Neuronal stem cell (in vitro differentiated cells): Measurements from ENCODE around the gene CPLX4.

Experiments
- DNase-seq: peaks from one replicate; pipeline ENCODE4 v3.0.0-alpha.2; 2013; ENCODE audit warnings: low spot score
- H2AFZ ChIP-seq: one replicate; pipeline ENCODE4 v1.6.1; 2013; ENCODE audit warnings: mild to moderate bottlenecking, low read length, inconsistent platforms
- H2AK5ac ChIP-seq: 2 replicates; pipeline ENCODE4 v1.6.1; 2013; ENCODE audit warnings: low read depth, mild to moderate bottlenecking, inconsistent platforms, low read length, moderate library complexity, mixed read lengths
- H2BK120ac ChIP-seq: 2 replicates; pipeline ENCODE4 v1.6.1; 2013; ENCODE audit warnings: low read depth, mild to moderate bottlenecking, inconsistent platforms, low read length, moderate library complexity, mixed read lengths
- H2BK12ac ChIP-seq: one replicate; pipeline ENCODE4 v1.6.1; 2013; ENCODE audit warnings: low read length, inconsistent platforms
- H2BK15ac ChIP-seq: 2 replicates; pipeline ENCODE4 v1.6.1; 2013; ENCODE audit warnings: mild to moderate bottlenecking, low read length, inconsistent platforms, mixed read lengths
- H2BK5ac ChIP-seq: one replicate; pipeline ENCODE4 v1.6.1; 2013; ENCODE audit warnings: inconsistent platforms, mild to moderate bottlenecking, low read length, moderate library complexity
- H3K14ac ChIP-seq: one replicate; pipeline ENCODE4 v1.6.1; 2013; ENCODE audit warnings: low read length, inconsistent platforms
- H3K18ac ChIP-seq: 2 replicates; pipeline ENCODE4 v1.6.1; 2013; ENCODE audit warnings: low read length, inconsistent platforms
- H3K23ac ChIP-seq: 2 replicates; pipeline ENCODE4 v1.6.1; 2013; ENCODE audit warnings: low read depth, mild to moderate bottlenecking, mixed read lengths, low read length, inconsistent platforms; ENCODE audit not compliant: poor library complexity
- H3K27ac ChIP-seq: replicated peaks from 3 replicates; pipeline ENCODE4 v1.5.1; 2013; ENCODE audit warnings: low read length, inconsistent platforms
- H3K27me3 ChIP-seq, 3 experiments: 2 replicates each; pipeline ENCODE4 v1.6.1; 2013; ENCODE audit warnings: low read length in 3 of 3, mild to moderate bottlenecking in 2 of 3, inconsistent platforms in 1 of 3, low read depth in 1 of 3, mixed read lengths in 1 of 3, moderate library complexity in 1 of 3; ENCODE audit not compliant: control insufficient read depth in 3 of 3, insufficient read depth in 3 of 3
- H3K36me3 ChIP-seq, 2 donors: replicated peaks in 1 of 2; 2 replicates each; pipeline ENCODE4 v1.6.1; 2013; ENCODE audit warnings: low read length in 2 of 2; ENCODE audit not compliant: control insufficient read depth in 2 of 2, insufficient read depth in 2 of 2
- H3K4ac ChIP-seq: 2 replicates; pipeline ENCODE4 v1.6.1; 2013; ENCODE audit warnings: inconsistent platforms, mild to moderate bottlenecking, low read length, moderate library complexity
- H3K4me1 ChIP-seq, 2 donors: 1 replicate in 1 of 2; 2 replicates in 1 of 2; pipeline ENCODE4 v1.6.1; 2013; ENCODE audit warnings: low read length in 2 of 2, low read depth in 1 of 2; ENCODE audit not compliant: control insufficient read depth in 2 of 2, insufficient read depth in 1 of 2
- H3K4me2 ChIP-seq: one replicate; pipeline ENCODE4 v1.6.1; 2013; ENCODE audit warnings: mild to moderate bottlenecking, low read length, inconsistent platforms; ENCODE audit not compliant: insufficient read depth, poor library complexity, severe bottlenecking
- H3K4me3 ChIP-seq, 2 donors: 2 replicates each; pipeline ENCODE4 v1.5.1; 2013; ENCODE audit warnings: low read length in 2 of 2, mild to moderate bottlenecking in 2 of 2, inconsistent platforms in 1 of 2, moderate library complexity in 1 of 2
- H3K79me1 ChIP-seq: one replicate; pipeline ENCODE4 v1.6.1; 2013; ENCODE audit warnings: low read depth, mild to moderate bottlenecking, inconsistent platforms, low read length, moderate library complexity
- H3K9ac ChIP-seq: one replicate; pipeline ENCODE4 v1.6.1; 2013; ENCODE audit warnings: mild to moderate bottlenecking, low read depth, low read length, inconsistent platforms; ENCODE audit not compliant: poor library complexity
- H3K9me3 ChIP-seq, 2 donors: replicated peaks in 1 of 2; 2 replicates each; pipeline versions ENCODE3 to v1.6.1; 2013; ENCODE audit warnings: low read length in 2 of 2, mild to moderate bottlenecking in 2 of 2, inconsistent platforms in 1 of 2, low read depth in 1 of 2, mixed read lengths in 1 of 2, moderate library complexity in 1 of 2; ENCODE audit not compliant: control insufficient read depth in 2 of 2, insufficient read depth in 1 of 2
- H4K8ac ChIP-seq: one replicate; pipeline ENCODE4 v1.6.1; 2013; ENCODE audit warnings: low read depth, mild to moderate bottlenecking, inconsistent platforms, low read length, moderate library complexity
- H4K91ac ChIP-seq: one replicate; pipeline ENCODE4 v1.6.1; 2013; ENCODE audit warnings: low read length, low read depth, mild to moderate bottlenecking, inconsistent platforms; ENCODE audit not compliant: poor library complexity
- WGBS, 2 donors: extraction: QIAGEN DNeasy Blood & Tissue Kit; methylation state at CpG; one replicate each; pipeline ENCODE4 v1.1.7; 2013; ENCODE audit warnings: missing lambda C conversion rate in 2 of 2, mixed read lengths in 1 of 2; ENCODE audit not compliant: insufficient read length in 2 of 2, insufficient replicate concordance in 1 of 2; ENCODE audit errors: extremely low coverage in 2 of 2; 5-methylcytosine and 5-hydroxymethylcytosine counted together

Gene CPLX4

GRCh38 chr18:59270689-59271257 is 47.7 kb downstream of the CPLX4 start:
- Histone ChIP-seq H4K91ac (no peak overlapping the region), H2BK12ac (no peak overlapping the region), H3K18ac (no peak overlapping the region), H3K4me3 (peak overlapping the region in 1 of 2 donors; percentile 78), H2AFZ (no peak overlapping the region), H3K9ac (peak overlapping the region; percentile 56), H3K79me1 (peaks cover 2% of the 10 kb centered on the region), H3K36me3 (peaks cover 0 to 22% of the 10 kb centered on the region in 2 donors), H2AK5ac (no peak overlapping the region), H4K8ac (no peak overlapping the region), H3K4ac (no peak overlapping the region), H3K9me3 (peaks cover 7 to 27% of the 10 kb centered on the region in 2 donors), H3K14ac (no peak overlapping the region), H2BK5ac (no peak overlapping the region), H3K27ac (no peak overlapping the region), H3K4me2 (peak overlapping the region; percentile 62), H3K4me1 (peaks cover 0 to 16% of the 10 kb centered on the region in 2 donors), H2BK120ac (no peak overlapping the region), H3K27me3 (peaks cover 2 to 98% (median 26%) of the 10 kb centered on the region in 3 experiments), H3K23ac (no peak overlapping the region), H2BK15ac (no peak overlapping the region)
- no CpG with 5 or more reads among the region's 4 CpGs for WGBS, 2 donors
- DNase-seq, result no peak

- no peak overlapping the region for H3K27ac ChIP-seq
- peaks cover 0 to 22% of the 10 kb centered on the region in 2 donors for H3K36me3 ChIP-seq
- no peak overlapping the region for H3K9ac ChIP-seq
- H3K14ac ChIP-seq, result no peak overlapping the region
- no peak overlapping the region for H4K8ac ChIP-seq
- no peak for DNase-seq
- no peak overlapping the region for H4K91ac ChIP-seq
- peak overlapping the region; percentile 98 for H2AFZ ChIP-seq
- H3K79me1 ChIP-seq, result peaks cover 2% of the 10 kb centered on the region
- peaks cover 0 to 15% of the 10 kb centered on the region in 2 donors for H3K4me1 ChIP-seq
- H3K4me2 ChIP-seq, result peak overlapping the region; percentile 11
- H2BK5ac ChIP-seq, result no peak overlapping the region
- H3K4ac ChIP-seq, result no peak overlapping the region
- H3K27me3 ChIP-seq, result peaks cover 3 to 98% (median 37%) of the 10 kb centered on the region in 3 experiments
- peak overlapping the region; percentile 29 to 49 for H3K4me3 ChIP-seq
- H2BK12ac ChIP-seq, result no peak overlapping the region
- H2BK120ac ChIP-seq, result no peak overlapping the region
- H3K18ac ChIP-seq, result peak overlapping the region; percentile 5
- H3K9me3 ChIP-seq, result peaks cover 9 to 27% of the 10 kb centered on the region in 2 donors
- H2AK5ac ChIP-seq, result no peak overlapping the region
- WGBS, 2 donors, result no CpG with 5 or more reads among the region's 17 CpGs
- no peak overlapping the region for H2BK15ac ChIP-seq
- H3K23ac ChIP-seq, result no peak overlapping the region
Measured at GRCh38 chr18:59269563-59270119, 48.8 kb downstream of the CPLX4 start.

GRCh38 chr18:59268721-59269562 is 49.5 kb downstream of the CPLX4 start:
- Histone ChIP-seq H2BK120ac (no peak overlapping the region), H3K23ac (peak overlapping the region; percentile 71), H2AFZ (peak overlapping the region; percentile 98), H3K14ac (peak overlapping the region; percentile 58), H3K4me1 (peaks cover 0 to 12% of the 10 kb centered on the region in 2 donors), H3K27ac (no peak overlapping the region), H2BK5ac (no peak overlapping the region), H4K8ac (no peak overlapping the region), H3K79me1 (peaks cover 2% of the 10 kb centered on the region), H4K91ac (no peak overlapping the region), H3K36me3 (peaks cover 0 to 22% of the 10 kb centered on the region in 2 donors), H3K4ac (no peak overlapping the region), H3K4me3 (peak overlapping the region; percentile 38 to 52), H2AK5ac (peak overlapping the region; percentile 45), H3K27me3 (peaks cover 3 to 98% (median 43%) of the 10 kb centered on the region in 3 experiments), H3K9me3 (peaks cover 9 to 27% of the 10 kb centered on the region in 2 donors), H3K9ac (peak overlapping the region; percentile 40), H3K18ac (peak overlapping the region; percentile 84), H3K4me2 (no peak overlapping the region), H2BK12ac (peak overlapping the region; percentile 9), H2BK15ac (no peak overlapping the region)
- DNase-seq, result no peak
- WGBS, 2 donors, result no CpG with 5 or more reads among the region's 90 CpGs
